NCI-H2029 treated with DMSO at 0.1 percent for 48 hours (cell line): ENCODE results near the gene SVEP1.

Experiments
- DNase-seq: peaks from one replicate; lab custom pipeline; 2025; lab: John Stamatoyannopoulos, UW

Gene SVEP1

GRCh38 chr9:110521206-110521605, 58.3 kb downstream of the SVEP1 start:
- no peak for DNase-seq

DNA sequence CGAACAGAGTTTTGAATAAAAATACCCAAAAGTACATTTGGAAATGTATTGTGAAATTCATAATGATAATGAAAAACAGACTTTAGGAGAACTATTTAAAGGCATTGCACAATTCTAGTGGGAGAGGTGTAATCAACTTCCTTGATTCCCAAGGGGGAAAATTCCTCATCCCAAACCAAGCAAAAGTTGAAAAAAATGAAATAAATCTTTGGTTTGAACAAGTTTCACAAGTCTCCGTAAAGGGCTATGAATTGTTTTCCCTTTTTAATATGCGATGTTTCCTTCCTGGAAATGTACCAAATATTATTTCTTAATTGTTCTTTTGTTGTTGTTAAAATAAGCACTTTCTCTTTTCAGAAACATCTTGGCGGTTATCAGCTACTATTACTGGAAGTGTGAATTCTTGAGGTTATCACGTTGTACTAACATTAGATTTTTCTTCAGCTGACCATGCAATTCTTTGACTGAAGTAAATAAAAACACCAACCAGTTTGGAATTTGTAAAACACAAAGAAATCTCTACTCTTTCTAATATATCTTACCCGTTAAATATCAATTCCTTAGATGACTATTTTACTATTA, 59.3 kb downstream of the SVEP1 start:
- DNase-seq, result no peak

GRCh38 chr9:110517483-110517882, 62.1 kb downstream of the SVEP1 start:
- no peak for DNase-seq

GRCh38 chr9:110514897-110515296, 64.6 kb downstream of the SVEP1 start:
- DNase-seq, result no peak

DNA sequence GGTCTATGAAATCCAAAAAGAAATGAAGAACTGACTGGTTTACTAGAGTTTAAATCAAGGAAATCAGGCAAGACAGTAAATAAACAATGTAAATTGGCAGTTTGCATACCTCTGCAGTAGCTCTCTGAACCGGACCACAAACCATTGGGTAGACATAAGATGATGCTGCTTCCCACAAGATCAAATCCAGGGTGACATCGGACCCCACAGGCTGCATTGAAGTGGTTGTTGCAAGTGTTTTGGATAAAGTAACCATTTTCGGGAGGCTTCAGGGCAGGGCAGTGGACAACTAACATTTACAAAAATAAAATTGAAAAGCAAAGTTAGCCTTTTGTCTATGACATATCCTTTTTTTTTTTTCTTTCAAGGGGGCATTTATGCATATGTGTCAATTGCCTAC, 66.7 kb downstream of the SVEP1 start:
- DNase-seq, result no peak

DNA sequence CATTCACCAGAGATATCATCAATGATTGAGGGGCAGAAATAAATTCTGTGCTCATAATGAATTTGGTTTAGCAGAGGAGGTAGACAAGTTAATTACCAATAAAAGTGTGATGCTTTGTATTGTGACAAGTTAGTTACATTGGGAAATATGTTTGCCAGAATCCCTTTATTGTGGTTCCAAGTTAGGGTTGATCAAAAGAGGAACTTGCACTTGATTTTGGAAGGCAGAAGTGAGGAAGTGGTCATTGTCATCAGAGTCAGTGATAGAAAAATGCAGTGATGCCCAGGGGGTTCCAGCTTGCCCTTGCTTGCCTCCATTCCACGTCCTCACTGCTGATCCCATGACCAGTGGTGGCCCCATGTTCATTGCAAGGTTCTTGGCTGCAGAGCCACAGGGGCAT, 69.7 kb downstream of the SVEP1 start:
- DNase-seq, result no peak

- no peak for DNase-seq
Observed at GRCh38 chr9:110502842-110503241, 76.7 kb downstream of the SVEP1 start.

DNA sequence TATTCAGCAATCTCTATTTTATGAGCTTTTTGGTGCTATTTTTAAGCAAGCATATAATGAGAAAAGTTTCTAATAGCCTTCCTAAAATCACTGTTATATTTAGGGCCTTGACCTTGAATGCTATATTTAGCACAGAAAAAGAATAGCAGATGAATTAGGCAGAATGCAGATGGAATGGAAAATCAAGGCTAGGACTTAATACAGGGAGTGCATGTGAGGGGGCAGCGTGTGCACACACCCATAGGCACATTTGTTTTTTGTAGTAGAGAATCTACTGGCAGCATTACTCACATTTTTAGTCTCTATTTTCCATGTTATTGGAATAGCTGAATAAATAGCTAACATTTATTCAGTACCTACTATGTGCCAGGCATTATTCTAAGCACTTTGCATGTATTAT, 79.9 kb downstream of the SVEP1 start:
- no peak for DNase-seq

DNA sequence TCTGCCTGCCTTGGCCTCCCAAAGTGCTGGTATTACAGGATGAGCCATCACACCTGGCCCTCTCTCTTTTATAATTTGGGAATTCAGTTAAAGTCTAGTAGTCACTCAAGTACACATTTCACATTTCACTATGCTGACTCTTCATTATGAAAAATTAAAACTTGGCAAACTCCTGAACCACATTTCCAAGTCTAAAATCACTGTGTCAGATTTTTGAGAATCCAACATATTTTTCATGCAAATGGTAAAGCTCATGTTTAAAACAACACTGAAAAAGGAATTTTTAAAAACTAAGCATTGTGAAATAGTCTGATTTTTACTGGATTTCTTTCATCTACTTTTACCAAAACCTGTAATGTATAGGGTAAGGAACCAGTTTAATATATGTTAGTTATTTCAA, 92.3 kb downstream of the SVEP1 start:
- no peak for DNase-seq

DNA sequence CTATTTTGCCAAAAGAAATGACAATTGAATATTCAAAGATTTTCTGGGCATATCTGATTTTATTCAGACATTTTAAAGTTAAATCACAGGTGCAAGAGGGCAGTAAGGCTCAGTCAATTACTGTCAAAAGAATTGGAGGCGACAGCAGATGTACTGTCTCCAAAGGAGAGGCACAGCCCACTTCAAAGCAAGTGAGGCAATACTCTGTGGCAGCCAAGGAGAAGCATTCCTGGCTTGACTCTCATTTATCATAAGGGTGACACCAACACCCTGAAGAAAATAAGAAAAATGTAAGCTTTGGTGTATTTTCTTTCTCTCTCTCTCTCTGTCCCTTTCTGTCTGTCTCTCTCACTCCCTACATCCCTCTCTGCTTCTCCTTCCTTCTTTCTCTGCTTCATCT, 93.3 kb downstream of the SVEP1 start:
- DNase-seq, result no peak

- DNase-seq, result no peak
Observed at GRCh38 chr9:110479481-110479880, 100.1 kb downstream of the SVEP1 start.

GRCh38 chr9:110476251-110476650, 103.3 kb downstream of the SVEP1 start:
- DNase-seq, result no peak

DNA sequence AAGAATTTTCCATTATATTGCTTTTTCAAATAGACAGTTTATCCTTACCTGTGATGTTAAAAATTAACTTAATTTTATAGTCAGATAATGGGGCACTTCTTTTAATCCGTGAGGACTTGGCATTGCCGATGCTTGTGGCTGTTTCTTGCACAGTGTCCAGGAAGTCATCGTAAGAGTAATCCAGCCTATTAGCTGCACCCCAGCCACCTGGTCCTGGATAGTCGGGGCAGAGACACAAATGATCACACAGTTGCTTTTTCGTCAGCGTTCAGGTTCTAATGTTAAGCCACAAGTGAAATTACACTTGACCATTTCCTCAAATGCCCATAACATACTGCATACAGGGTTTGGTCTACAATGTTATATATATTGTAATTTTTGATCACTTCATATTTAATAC, 107.4 kb downstream of the SVEP1 start:
- no peak for DNase-seq

DNA sequence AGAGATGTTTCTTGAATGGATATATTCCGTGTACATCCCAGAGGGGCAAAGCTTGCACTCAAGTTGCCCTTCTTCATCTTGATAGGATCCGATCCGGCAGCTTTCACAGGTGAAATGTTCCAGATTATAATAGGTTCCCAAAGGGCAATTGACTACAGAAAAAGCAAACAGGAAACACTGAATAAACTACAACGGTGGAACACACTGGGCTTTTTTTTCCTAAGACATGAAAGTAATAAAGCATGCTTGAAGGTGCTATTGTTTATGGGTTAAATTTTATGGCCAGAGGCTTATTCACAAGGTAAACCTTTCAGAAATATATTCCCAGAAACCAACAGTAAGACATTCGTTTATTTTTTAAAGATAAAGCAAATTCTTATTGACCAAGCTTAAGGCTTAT, 110.6 kb downstream of the SVEP1 start:
- DNase-seq, result no peak

DNA sequence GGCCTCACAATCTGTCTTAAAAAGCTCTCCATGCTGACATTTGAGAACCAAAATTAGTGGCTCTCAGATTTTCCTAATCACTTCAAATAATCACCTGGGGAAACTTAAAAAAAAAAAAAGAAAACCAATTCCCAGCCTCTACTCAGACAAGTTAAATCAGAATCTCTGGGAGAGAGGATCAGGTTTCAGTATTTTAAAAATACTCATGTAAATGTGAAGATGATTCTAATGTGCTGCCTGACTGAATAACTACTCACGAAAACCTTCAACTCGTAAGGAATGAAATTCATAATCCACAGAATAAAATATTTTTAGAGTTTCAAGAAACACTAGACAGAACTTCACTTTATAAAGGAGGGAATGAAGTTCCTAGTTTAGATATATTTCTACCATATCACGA, 114.4 kb downstream of the SVEP1 start:
- no peak for DNase-seq

DNA sequence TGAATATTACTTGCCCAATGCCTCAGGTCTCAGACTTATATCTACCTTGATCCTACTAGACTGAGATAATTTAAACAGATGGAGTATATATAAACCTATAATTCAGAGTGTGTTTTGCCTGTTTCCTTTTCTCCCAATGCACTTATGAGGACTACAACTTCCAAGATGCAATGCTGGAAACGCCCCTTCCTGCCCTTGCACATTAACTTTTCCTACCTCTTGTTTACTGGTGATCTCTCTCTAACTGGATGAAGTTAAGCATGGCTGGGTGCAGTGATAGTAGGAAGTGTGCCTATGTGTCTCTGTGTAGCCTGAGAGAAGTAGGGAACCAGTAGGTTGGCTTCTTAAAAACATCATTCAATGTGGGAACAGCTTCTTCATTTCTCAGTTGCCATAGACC, 115.2 kb downstream of the SVEP1 start:
- no peak for DNase-seq

DNA sequence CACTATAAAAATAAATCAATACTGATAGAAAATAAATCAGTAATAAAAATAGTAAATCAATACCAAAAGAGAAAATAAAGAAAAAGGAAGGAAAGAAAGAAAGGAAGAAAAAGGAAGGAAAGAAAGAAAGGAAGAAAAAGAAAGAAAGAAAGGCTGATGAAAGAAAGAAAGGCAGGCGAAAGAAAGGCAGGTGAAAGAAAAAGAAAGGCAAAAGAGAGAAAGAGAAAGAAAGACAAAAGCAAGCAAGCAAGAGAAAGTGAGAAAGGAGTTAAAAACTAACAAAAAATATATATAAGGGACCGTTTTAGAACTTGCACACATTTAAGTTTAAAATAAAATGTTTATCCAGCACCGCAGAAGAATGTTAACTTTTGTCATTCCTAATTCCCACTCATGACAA, 116.0 kb downstream of the SVEP1 start:
- DNase-seq, result no peak

DNA sequence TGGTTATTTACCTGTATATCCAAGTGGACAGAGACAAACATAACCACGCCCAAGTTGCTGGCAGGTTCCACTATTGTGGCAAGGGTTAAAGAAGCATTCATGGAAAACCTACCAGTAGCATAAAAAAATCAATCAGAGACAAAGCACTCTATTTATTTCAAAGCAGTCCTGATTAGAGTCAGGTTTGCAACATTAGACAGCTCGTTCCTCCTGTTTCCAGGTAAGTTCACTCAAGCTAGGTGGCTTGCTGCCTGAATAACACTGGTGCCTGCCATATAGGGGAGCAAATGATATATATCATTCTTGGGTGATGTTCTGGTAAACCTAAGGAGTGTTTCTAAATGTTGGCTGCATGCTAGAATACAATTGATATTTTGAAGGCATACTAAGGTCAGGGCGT, 122.3 kb downstream of the SVEP1 start:
- DNase-seq, result no peak

DNA sequence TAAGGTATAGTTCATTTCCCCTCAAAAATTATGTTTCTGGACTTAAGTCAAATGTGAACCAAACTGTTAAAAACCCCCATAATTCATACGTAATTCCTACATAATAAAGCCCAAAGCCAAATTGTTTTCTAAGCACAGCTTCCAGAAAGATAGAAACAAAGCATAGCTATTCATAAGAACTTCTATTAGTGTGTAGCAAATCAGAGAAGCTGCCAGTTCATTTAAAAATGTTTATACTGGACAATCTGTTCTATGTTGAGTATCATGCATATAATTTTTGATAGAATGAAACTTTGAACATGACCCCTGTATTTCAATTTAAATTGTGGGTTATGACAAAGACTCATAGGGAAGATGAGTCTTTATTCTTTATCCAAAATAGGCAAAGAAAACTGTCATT, 122.9 kb downstream of the SVEP1 start:
- no peak for DNase-seq

DNA sequence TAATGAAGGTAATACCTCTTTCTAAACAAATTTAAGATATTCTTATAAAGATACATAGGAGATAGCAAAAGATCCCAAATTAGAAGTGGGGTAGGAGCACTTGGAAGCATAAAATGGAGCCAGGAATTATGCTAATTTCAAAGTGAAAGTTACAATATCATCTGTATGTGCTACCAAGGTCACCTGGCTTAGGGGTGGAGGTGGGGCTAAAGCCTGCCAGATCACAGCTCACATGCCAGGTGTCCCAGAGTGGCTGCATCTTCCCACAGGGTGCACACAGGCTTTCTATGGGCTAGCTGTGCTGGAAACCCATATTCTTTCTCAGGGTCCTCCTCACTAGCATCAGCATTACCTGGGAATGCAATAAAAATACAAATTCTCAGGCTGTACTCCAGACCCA, 123.7 kb downstream of the SVEP1 start:
- DNase-seq, result no peak

- no peak for DNase-seq
Observed at GRCh38 chr9:110452227-110452801, 127.2 kb downstream of the SVEP1 start.

GRCh38 chr9:110451726-110452125, 127.8 kb downstream of the SVEP1 start:
- DNase-seq, result no peak

DNA sequence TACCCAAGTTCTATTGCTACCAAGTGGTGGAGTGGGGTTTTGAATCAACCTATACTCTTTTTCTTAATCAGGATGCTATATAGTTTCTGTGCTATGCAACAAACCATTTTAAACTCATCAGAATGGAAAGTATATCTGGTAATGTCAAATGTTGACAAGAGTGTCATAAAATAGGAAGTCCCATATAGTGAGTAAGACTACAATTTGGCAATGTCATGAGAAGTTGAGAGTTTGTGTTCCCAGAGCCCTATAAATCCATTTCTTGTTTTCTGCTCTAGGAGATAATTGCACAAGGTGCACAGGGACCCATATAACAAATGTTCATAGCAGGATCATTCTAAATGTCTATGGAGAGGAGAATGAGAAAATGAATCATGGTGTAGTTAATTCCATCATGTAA, 132.1 kb downstream of the SVEP1 start:
- no peak for DNase-seq

DNA sequence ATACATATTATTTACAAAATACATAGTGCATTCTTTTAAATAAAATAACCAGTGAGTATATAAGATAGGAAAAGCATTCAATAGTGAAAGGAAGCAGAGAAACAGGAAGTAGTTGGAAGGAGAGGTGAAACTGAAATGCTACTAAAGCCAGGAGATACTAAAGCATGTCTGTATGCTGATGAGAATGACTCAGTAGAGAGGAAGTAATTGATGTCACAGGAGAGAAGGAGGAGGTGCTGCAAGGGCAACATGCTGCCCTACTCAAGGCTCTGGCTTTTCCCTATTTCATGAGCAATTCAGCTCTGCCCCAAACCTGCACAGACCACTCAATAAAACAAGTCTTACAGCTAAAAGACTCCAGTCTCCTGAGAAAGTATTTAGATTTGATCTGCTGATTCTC, 133.4 kb downstream of the SVEP1 start:
- no peak for DNase-seq

- no peak for DNase-seq
Observed at GRCh38 chr9:110444911-110445310, 134.6 kb downstream of the SVEP1 start.
